HEK293 (cell line): Measurements from ENCODE around the gene SH3D19.

Source experiments
- CTCF ChIA-PET: fragments of 350-600 bp; formaldehyde crosslinking; extraction: SDS; loops from one replicate; lab custom pipeline; 2021; ENCODE audit warnings: antibody characterized with exemption; lab: Yijun Ruan, JAX
- POLR2A ChIA-PET: fragments of 300-600 bp; formaldehyde crosslinking; extraction: SDS; loops from one replicate; lab custom pipeline; 2020; ENCODE audit warnings: antibody characterized with exemption, inconsistent platforms; lab: Yijun Ruan, JAX
- H3K27ac ChIP-seq: fragments of 200-500 bp; sonication (Bioruptor generic); 2 replicates; pipeline ENCODE4 v1.5.1; 2014; ENCODE audit warnings: low read depth, low read length, control low read depth, inconsistent platforms; ENCODE audit errors: extremely low read depth
- H3K36me3 ChIP-seq, 2 experiments: fragments of 200-500 bp in 1 of 2; sonication (Bioruptor generic) in 1 of 2; 1 replicate in 1 of 2; 2 replicates in 1 of 2; pipeline ENCODE4 v1.5.1; 2014 to 2017; ENCODE audit warnings: inconsistent platforms in 2 of 2, low read length in 2 of 2; ENCODE audit not compliant: control insufficient read depth in 2 of 2, insufficient read depth in 1 of 2
- H3K4me1 ChIP-seq: fragments of 200-500 bp; sonication (Bioruptor generic); 2 replicates; pipeline ENCODE4 v1.5.1; 2014; ENCODE audit warnings: mild to moderate bottlenecking, low read length, inconsistent platforms; ENCODE audit not compliant: control insufficient read depth, insufficient read depth
- H3K4me3 ChIP-seq: 2 replicates; pipeline ENCODE4 v1.5.1; 2011; ENCODE audit warnings: low read depth, mild to moderate bottlenecking, control low read depth, low read length, moderate library complexity
- H3K9me3 ChIP-seq: fragments of 200-500 bp; sonication (Bioruptor generic); 2 replicates; pipeline ENCODE4 v1.5.1; 2014; ENCODE audit warnings: low read depth, low read length, inconsistent platforms; ENCODE audit not compliant: control insufficient read depth, insufficient read depth
- BCL11A ChIP-seq: fragments of 450-650 bp; formaldehyde crosslinking; IDR thresholded peaks from 2 replicates; pipeline ENCODE4 v1.5.1; 2016; ENCODE audit warnings: low read depth, missing biosample characterization, missing genetic modification characterization
- BCL11B ChIP-seq: fragments of 450-650 bp; formaldehyde crosslinking; IDR thresholded peaks from 2 replicates; pipeline ENCODE4 v1.5.1; 2016; ENCODE audit warnings: low read depth, missing biosample characterization, missing genetic modification characterization
- PATZ1 ChIP-seq: fragments of 450-650 bp; formaldehyde crosslinking; IDR thresholded peaks from 2 replicates; pipeline ENCODE4 v1.5.1; 2016; ENCODE audit warnings: missing biosample characterization, missing genetic modification characterization
- RBAK ChIP-seq: fragments of 450-650 bp; formaldehyde crosslinking; IDR thresholded peaks from 2 replicates; pipeline ENCODE4 v1.5.1; 2016; ENCODE audit warnings: missing biosample characterization, missing genetic modification characterization
- ZBTB49 ChIP-seq: fragments of 450-650 bp; formaldehyde crosslinking; IDR thresholded peaks from 2 replicates; pipeline ENCODE4 v1.5.1; 2016; ENCODE audit warnings: missing biosample characterization, missing genetic modification characterization, low read depth
- ZNF18 ChIP-seq: fragments of 450-650 bp; formaldehyde crosslinking; IDR thresholded peaks from 2 replicates; pipeline ENCODE4 v1.5.1; 2016; ENCODE audit warnings: missing biosample characterization, missing genetic modification characterization
- ZNF292 ChIP-seq: fragments of 450-650 bp; formaldehyde crosslinking; IDR thresholded peaks from 2 replicates; pipeline ENCODE4 v1.5.1; 2016; ENCODE audit warnings: low read depth, missing biosample characterization, missing genetic modification characterization, borderline replicate concordance
- ZNF335 ChIP-seq: fragments of 450-650 bp; formaldehyde crosslinking; conservative IDR thresholded peaks from 2 replicates; pipeline ENCODE4 v1.5.1; 2016; ENCODE audit warnings: missing biosample characterization, missing genetic modification characterization
- ZNF398 ChIP-seq: fragments of 450-650 bp; formaldehyde crosslinking; IDR thresholded peaks from 2 replicates; pipeline ENCODE4 v1.5.1; 2017; ENCODE audit warnings: missing biosample characterization, missing genetic modification characterization
- ZNF600 ChIP-seq: fragments of 450-650 bp; formaldehyde crosslinking; IDR thresholded peaks from 2 replicates; pipeline ENCODE4 v1.5.1; 2016; ENCODE audit warnings: missing biosample characterization, missing genetic modification characterization
- TF ChIP-seq, protein P1 (sequence below): fragments of 450-650 bp; formaldehyde crosslinking; conservative IDR thresholded peaks from 2 replicates; pipeline ENCODE4 v1.5.1; 2016; ENCODE audit warnings: low read depth, missing biosample characterization, missing genetic modification characterization

The SH3D19 gene

GRCh38 chr4:151325949-151326246, 493 bp upstream of the SH3D19 start (continued):
- TF ChIP-seq ZBTB49 (no peak), RBAK (tag by site-specific recombination) (no peak), ZNF292 (no peak)
- TF ChIP-seq, protein P1, sequence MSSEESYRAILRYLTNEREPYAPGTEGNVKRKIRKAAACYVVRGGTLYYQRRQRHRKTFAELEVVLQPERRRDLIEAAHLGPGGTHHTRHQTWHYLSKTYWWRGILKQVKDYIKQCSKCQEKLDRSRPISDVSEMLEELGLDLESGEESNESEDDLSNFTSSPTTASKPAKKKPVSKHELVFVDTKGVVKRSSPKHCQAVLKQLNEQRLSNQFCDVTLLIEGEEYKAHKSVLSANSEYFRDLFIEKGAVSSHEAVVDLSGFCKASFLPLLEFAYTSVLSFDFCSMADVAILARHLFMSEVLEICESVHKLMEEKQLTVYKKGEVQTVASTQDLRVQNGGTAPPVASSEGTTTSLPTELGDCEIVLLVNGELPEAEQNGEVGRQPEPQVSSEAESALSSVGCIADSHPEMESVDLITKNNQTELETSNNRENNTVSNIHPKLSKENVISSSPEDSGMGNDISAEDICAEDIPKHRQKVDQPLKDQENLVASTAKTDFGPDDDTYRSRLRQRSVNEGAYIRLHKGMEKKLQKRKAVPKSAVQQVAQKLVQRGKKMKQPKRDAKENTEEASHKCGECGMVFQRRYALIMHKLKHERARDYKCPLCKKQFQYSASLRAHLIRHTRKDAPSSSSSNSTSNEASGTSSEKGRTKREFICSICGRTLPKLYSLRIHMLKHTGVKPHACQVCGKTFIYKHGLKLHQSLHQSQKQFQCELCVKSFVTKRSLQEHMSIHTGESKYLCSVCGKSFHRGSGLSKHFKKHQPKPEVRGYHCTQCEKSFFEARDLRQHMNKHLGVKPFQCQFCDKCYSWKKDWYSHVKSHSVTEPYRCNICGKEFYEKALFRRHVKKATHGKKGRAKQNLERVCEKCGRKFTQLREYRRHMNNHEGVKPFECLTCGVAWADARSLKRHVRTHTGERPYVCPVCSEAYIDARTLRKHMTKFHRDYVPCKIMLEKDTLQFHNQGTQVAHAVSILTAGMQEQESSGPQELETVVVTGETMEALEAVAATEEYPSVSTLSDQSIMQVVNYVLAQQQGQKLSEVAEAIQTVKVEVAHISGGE (tag by site-specific recombination): no peak

- no peaks in the 10 kb centered on the region for H3K36me3 ChIP-seq
- no peaks in the 10 kb centered on the region for H3K9me3 ChIP-seq
- H3K27ac ChIP-seq: peak overlapping the region; percentile 90
- H3K4me1 ChIP-seq: peaks cover 13% of the 10 kb centered on the region
- CTCF ChIA-PET: no interaction called here
- H3K4me3 ChIP-seq: peak overlapping the region; percentile 54
- POLR2A ChIA-PET: interaction anchor here (0.6 to 1.7 kb wide), 5 partner anchors 12 to 63 kb away, joined by 3 to 6 read pairs (median 5); no protein-coding TSS in a partner anchor
- TF ChIP-seq BCL11A: peak; percentile 57; the same call in 1 of the 2 replicates
- no peak for TF ChIP-seq ZNF398
- peak; percentile 29; the same call in 1 of the 2 replicates for TF ChIP-seq PATZ1 (tag by site-specific recombination)
- TF ChIP-seq BCL11B (tag by site-specific recombination): peak; percentile 93
- no peak for TF ChIP-seq ZNF18
- TF ChIP-seq ZNF600 (tag by site-specific recombination): peak; percentile 17; the same call in 1 of the 2 replicates
- TF ChIP-seq ZNF335 (tag by site-specific recombination): peak; percentile 85
These were observed 674 bp downstream of the SH3D19 start for GRCh38 chr4:151324752-151325110.
